H1 (cell line): ENCODE data around the gene CDYL. TPM values are rescaled to one million over a fixed set of nuclear protein-coding genes. Genes with fewer than 3 reads are reported as not detected.

Source experiments
- CTCF ChIA-PET: fragments of 300-600 bp; sonication (Branson Sonifier 250); formaldehyde crosslinking; loops from one replicate; lab custom pipeline; 2021; ENCODE audit not compliant: partially characterized antibody; lab: Charles Lee
- POLR2A ChIA-PET: fragments of 300-600 bp; sonication (Branson Sonifier 250); formaldehyde crosslinking; loops from one replicate; lab custom pipeline; 2021; ENCODE audit warnings: inconsistent platforms; ENCODE audit not compliant: partially characterized antibody; lab: Charles Lee
- DNase-seq, 2 experiments: peaks; one replicate each; pipeline versions ENCODE4 v3.0.0 to v3.0.0-alpha.2; 2010 to 2022; ENCODE audit warnings: low spot score in 2 of 2, low read depth in 1 of 2, mixed read lengths in 1 of 2
- FAIRE-seq: peaks from 2 replicates; lab custom pipeline; 2011; peaks lifted over from hg19 to GRCh38; lab: Jason Lieb, UNC
- H2AFZ ChIP-seq: 2 replicates; pipeline ENCODE4 v1.8.1; 2012; ENCODE audit warnings: low read length, inconsistent platforms
- H2AK5ac ChIP-seq: 2 replicates; pipeline ENCODE4 v1.6.1; 2013; ENCODE audit warnings: low read depth, low read length
- H2BK120ac ChIP-seq: replicated peaks from 2 replicates; pipeline ENCODE3; 2013; ENCODE audit warnings: low read depth, low read length, inconsistent platforms
- H2BK12ac ChIP-seq: 2 replicates; pipeline ENCODE4 v1.6.1; 2013; ENCODE audit warnings: low read depth, low read length
- H2BK15ac ChIP-seq: 2 replicates; pipeline ENCODE4 v1.6.1; 2013; ENCODE audit warnings: low read length
- H2BK20ac ChIP-seq: 2 replicates; pipeline ENCODE4 v1.6.1; 2013; ENCODE audit warnings: low read length
- H2BK5ac ChIP-seq: 2 replicates; pipeline ENCODE4 v1.6.1; 2013; ENCODE audit warnings: low read depth, low read length
- H3K14ac ChIP-seq: 2 replicates; pipeline ENCODE4 v1.6.1; 2013; ENCODE audit warnings: inconsistent platforms; ENCODE audit not compliant: insufficient read length
- H3K18ac ChIP-seq: 2 replicates; pipeline ENCODE4 v1.6.1; 2013; ENCODE audit warnings: low read length; ENCODE audit errors: extremely low read depth
- H3K23ac ChIP-seq: 2 replicates; pipeline ENCODE4 v1.6.1; 2013; ENCODE audit warnings: inconsistent platforms; ENCODE audit not compliant: insufficient read length
- H3K23me2 ChIP-seq: 2 replicates; pipeline ENCODE4 v1.6.1; 2013; ENCODE audit warnings: low read depth, low read length
- H3K27ac ChIP-seq: 2 replicates; pipeline ENCODE4 v1.6.1; 2011; ENCODE audit warnings: low read depth, low read length, inconsistent platforms
- H3K27me3 ChIP-seq, 4 experiments: replicated peaks in 1 of 4; 1 replicate in 1 of 4; 2 replicates in 3 of 4; pipeline versions ENCODE4 v1.6.1 to v1.8.1; 2011 to 2013; ENCODE audit warnings: low read length in 3 of 4, mild to moderate bottlenecking in 3 of 4, inconsistent platforms in 2 of 4, mixed read lengths in 2 of 4, moderate library complexity in 1 of 4; ENCODE audit not compliant: control insufficient read depth in 3 of 4, insufficient read depth in 3 of 4; ENCODE audit errors: extremely low read depth in 1 of 4
- H3K36me3 ChIP-seq, 4 experiments: 2 replicates each; pipeline versions ENCODE4 v1.6.1 to v1.8.1; 2011 to 2013; ENCODE audit warnings: mild to moderate bottlenecking in 4 of 4, low read length in 3 of 4, moderate library complexity in 2 of 4, control low read depth in 1 of 4, inconsistent platforms in 1 of 4; ENCODE audit not compliant: insufficient read depth in 4 of 4, control insufficient read depth in 2 of 4
- H3K4ac ChIP-seq: replicated peaks from 2 replicates; pipeline ENCODE3; 2013; ENCODE audit warnings: low read length, low read depth, mixed read lengths, inconsistent platforms; ENCODE audit not compliant: insufficient read length
- H3K4me1 ChIP-seq, 4 experiments: replicated peaks in 1 of 4; 1 replicate in 1 of 4; 2 replicates in 3 of 4; pipeline versions ENCODE4 v1.6.1 to v1.8.1; 2011 to 2013; ENCODE audit warnings: low read length in 3 of 4, inconsistent platforms in 2 of 4, mixed read lengths in 1 of 4; ENCODE audit not compliant: insufficient read depth in 4 of 4, control insufficient read depth in 3 of 4
- H3K4me2 ChIP-seq, 2 experiments: 2 replicates each; pipeline versions ENCODE4 v1.6.1 to v1.8.1; 2011 to 2013; ENCODE audit warnings: low read depth in 2 of 2, low read length in 2 of 2, control low read depth in 1 of 2, inconsistent platforms in 1 of 2, mild to moderate bottlenecking in 1 of 2; ENCODE audit not compliant: insufficient read depth in 1 of 2
- H3K4me3 ChIP-seq, 4 experiments: fragments of 200-600, 300-600 bp in 1 of 4; sonication (generic), shearing (Covaris generic), sonication (Bioruptor Twin) in 1 of 4; 2 replicates each; pipeline versions ENCODE4 v1.5.1 to v1.8.1; 2011 to 2016; ENCODE audit warnings: low read length in 4 of 4, low read depth in 3 of 4, control low read depth in 2 of 4, inconsistent platforms in 2 of 4, mild to moderate bottlenecking in 2 of 4, mixed read lengths in 1 of 4, moderate library complexity in 1 of 4; ENCODE audit not compliant: insufficient read depth in 2 of 4; ENCODE audit errors: extremely low read depth in 1 of 4
- H3K56ac ChIP-seq: replicated peaks from 2 replicates; pipeline ENCODE3; 2013; ENCODE audit warnings: low read depth, mild to moderate bottlenecking, mixed read lengths, low read length, inconsistent platforms; ENCODE audit not compliant: insufficient read length
- H3K79me1 ChIP-seq: 2 replicates; pipeline ENCODE4 v1.6.1; 2013; ENCODE audit warnings: low read depth, low read length, control low read depth
- H3K79me2 ChIP-seq, 2 experiments: 2 replicates each; pipeline versions ENCODE4 v1.6.1 to v1.8.1; 2012 to 2013; ENCODE audit warnings: low read length in 2 of 2, mild to moderate bottlenecking in 2 of 2, inconsistent platforms in 1 of 2; ENCODE audit not compliant: insufficient read depth in 2 of 2, control insufficient read depth in 1 of 2
- H3K9ac ChIP-seq, 4 experiments: replicated peaks in 1 of 4; 1 replicate in 1 of 4; 2 replicates in 3 of 4; pipeline versions ENCODE4 v1.6.1 to v1.8.1; 2011 to 2013; ENCODE audit warnings: low read depth in 3 of 4, low read length in 3 of 4, control low read depth in 2 of 4, mild to moderate bottlenecking in 2 of 4, moderate library complexity in 2 of 4, inconsistent platforms in 1 of 4; ENCODE audit errors: extremely low read depth in 1 of 4
- H3K9me3 ChIP-seq, 2 experiments: 2 replicates each; pipeline versions ENCODE4 v1.6.1 to v1.8.1; 2012 to 2013; ENCODE audit warnings: mild to moderate bottlenecking in 2 of 2, moderate library complexity in 2 of 2, control low read depth in 1 of 2, inconsistent platforms in 1 of 2, low read depth in 1 of 2, low read length in 1 of 2, mixed read lengths in 1 of 2; ENCODE audit not compliant: insufficient read depth in 2 of 2
- H4K20me1 ChIP-seq, 2 experiments: replicated peaks in 1 of 2; 2 replicates each; pipeline versions ENCODE3 to v1.8.1; 2011 to 2013; ENCODE audit warnings: inconsistent platforms in 2 of 2, low read length in 2 of 2, mild to moderate bottlenecking in 1 of 2; ENCODE audit not compliant: insufficient read depth in 2 of 2, control insufficient read depth in 1 of 2
- H4K5ac ChIP-seq: 2 replicates; pipeline ENCODE4 v1.6.1; 2013; ENCODE audit warnings: low read length, low read depth, mixed read lengths, inconsistent platforms; ENCODE audit not compliant: insufficient read length
- H4K8ac ChIP-seq: 2 replicates; pipeline ENCODE4 v1.8.0; 2013; ENCODE audit warnings: mild to moderate bottlenecking, moderate library complexity, low read length, inconsistent platforms; ENCODE audit not compliant: insufficient read depth; ENCODE audit errors: extremely low read depth
- H4K91ac ChIP-seq: replicated peaks from 2 replicates; pipeline ENCODE3; 2013; ENCODE audit warnings: low read length, mixed read lengths, inconsistent platforms; ENCODE audit not compliant: insufficient read length
- BRCA1 ChIP-seq: IDR thresholded peaks from 2 replicates; pipeline ENCODE4 v1.6.1; 2012; ENCODE audit warnings: low read depth, low read length, improper control_type of control experiment
- CBX8 ChIP-seq: fragments of 300-800, 300-1000 bp; sonication (generic); IDR thresholded peaks from 2 replicates; pipeline ENCODE4 v1.7.1; 2016; ENCODE audit warnings: low read depth, low read length, borderline replicate concordance
- CHD1 ChIP-seq: IDR thresholded peaks from 2 replicates; pipeline ENCODE4 v1.6.1; 2012; ENCODE audit warnings: low read depth, low read length, improper control_type of control experiment
- GTF2F1 ChIP-seq: IDR thresholded peaks from 2 replicates; pipeline ENCODE4 v1.6.1; 2012; ENCODE audit warnings: low read depth, low read length, improper control_type of control experiment, borderline replicate concordance
- JUN ChIP-seq: IDR thresholded peaks from 2 replicates; pipeline ENCODE4 v1.6.1; 2011; ENCODE audit warnings: low read depth, mild to moderate bottlenecking, improper control_type of control experiment, low read length
- MAFK ChIP-seq: IDR thresholded peaks from 2 replicates; pipeline ENCODE4 v1.6.1; 2012; ENCODE audit warnings: low read depth, mild to moderate bottlenecking, improper control_type of control experiment, low read length
- PHF8 ChIP-seq: fragments of 200-600 bp; sonication (generic); conservative IDR thresholded peaks from 2 replicates; pipeline ENCODE4 v1.7.1; 2012; ENCODE audit warnings: low read depth, mild to moderate bottlenecking, inconsistent platforms, low read length, moderate library complexity
- POLR2A ChIP-seq, 2 experiments: IDR thresholded peaks; 1 replicate in 1 of 2; 2 replicates in 1 of 2; pipeline ENCODE4 v1.6.1; 2011; ENCODE audit warnings: low read depth in 2 of 2, low read length in 2 of 2, mild to moderate bottlenecking in 2 of 2; ENCODE audit errors: control extremely low read depth in 1 of 2
- RAD21 ChIP-seq, 2 experiments: IDR thresholded peaks in 1 of 2; conservative IDR thresholded peaks in 1 of 2; 2 replicates each; pipeline ENCODE4 v1.6.1; 2011; ENCODE audit warnings: low read depth in 2 of 2, low read length in 2 of 2, improper control_type of control experiment in 1 of 2, inconsistent platforms in 1 of 2, mild to moderate bottlenecking in 1 of 2, moderate library complexity in 1 of 2
- SP2 ChIP-seq: IDR thresholded peaks from 2 replicates; pipeline ENCODE4 v1.6.1; 2012; ENCODE audit warnings: mild to moderate bottlenecking, low read length, inconsistent platforms
- SP4 ChIP-seq: IDR thresholded peaks from 2 replicates; pipeline ENCODE4 v1.6.1; 2012; ENCODE audit warnings: low read length, inconsistent platforms
- TEAD4 ChIP-seq: IDR thresholded peaks from 2 replicates; pipeline ENCODE4 v1.6.1; 2012; ENCODE audit warnings: low read depth, low read length, inconsistent platforms, mixed read lengths
- WGBS, 2 experiments: shearing (Covaris generic) in 1 of 2; methylation state at CpG; one replicate each; pipeline versions ENCODE4 v1.1.6 to v1.1.7; 2013 to 2015; ENCODE audit warnings: low lambda C conversion rate in 2 of 2, mixed read lengths in 2 of 2, inconsistent platforms in 1 of 2, low coverage in 1 of 2, missing lambda C conversion rate in 1 of 2; ENCODE audit not compliant: insufficient replicate concordance in 2 of 2, insufficient coverage in 1 of 2, insufficient read length in 1 of 2; ENCODE audit errors: extremely low coverage in 1 of 2, missing lambda C conversion rate in 1 of 2; 5-methylcytosine and 5-hydroxymethylcytosine counted together
- polyA plus RNA-seq, 7 experiments: library from polyadenylated mRNA; depleted of rRNA in 3 of 7; stranded (reverse) in 5 of 7; unstranded in 2 of 7; fragments of >200 nt in 5 of 7; fragments of 200-250 nt in 2 of 7; gene quantifications; 1 replicate in 5 of 7; 2 replicates in 1 of 7; 4 replicates in 1 of 7; pipeline versions ENCODE4 v1.2.1 to v1.2.3, GENCODE V29; 2011 to 2013; ENCODE audit warnings: missing spikeins in 2 of 7, mixed read lengths in 2 of 7
- total RNA-seq: library from RNA; stranded (reverse); fragmentation: NEBNext Ultra II Directional; extraction: Animal tissue kit (Norgen Biotek cat#: 25700); gene quantifications from 2 replicates; pipeline ENCODE4 v1.2.1, GENCODE V29; 2021

Gene CDYL
- total and polyA plus RNA-seq, 2 of the 8 experiments (the other 6 are each of a cell fraction or from before 2014, with no cell fraction given): 56.4 to 119 TPM

DNA sequence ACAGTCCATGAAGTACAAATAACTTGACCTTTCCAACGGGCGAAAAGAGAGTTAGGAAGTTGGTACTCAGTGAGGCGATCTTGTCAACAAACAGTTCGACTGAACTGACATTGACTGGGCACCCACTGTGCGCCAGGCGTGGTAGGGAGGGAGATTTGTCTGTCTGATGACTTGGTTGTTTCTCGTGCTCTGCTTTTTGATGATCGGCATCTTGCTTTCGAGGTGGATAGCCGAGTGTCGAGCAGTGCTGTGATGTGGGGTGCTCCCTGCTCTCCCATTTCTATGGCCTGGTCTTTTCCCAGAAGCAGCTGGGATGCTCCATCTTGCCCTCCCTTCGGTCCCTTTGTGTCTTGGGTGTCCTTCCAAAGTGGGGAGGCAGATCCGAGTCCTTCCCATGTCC is 197.2 kb downstream of the CDYL start:
- 90% methylated on average over 13 of the region's 13 CpGs; no CpG with 5 or more reads in 1 of the 2 experiments for WGBS, 2 experiments
- ChIA-PET POLR2A (interaction anchor here (1.0 to 2.6 kb wide), 4 partner anchors 9 to 30 kb away, joined by 3 to 9 read pairs (median 5); partner anchors contain the start of gene RPP40), CTCF (interaction anchor here (0.7 to 2.1 kb wide), 4 partner anchors 10 to 337 kb away, joined by 3 to 7 read pairs (median 4); no protein-coding TSS in a partner anchor)
- TF ChIP-seq SP2: no peak
- TF ChIP-seq MAFK: no peak
- no peak for TF ChIP-seq POLR2A (IDR thresholded peaks at IDR 0.05; ENCODE audit: control extremely low read depth in 1 of 2, low read depth in 2 of 2, low read length in 2 of 2)
- TF ChIP-seq BRCA1: no peak
- TF ChIP-seq PHF8: no peak
- TF ChIP-seq CHD1: no peak
- no peak for TF ChIP-seq RAD21 (IDR thresholded peaks at IDR 0.05 in 1 of 2, conservative IDR thresholded peaks at IDR 0.05 in 1 of 2; ENCODE audit: low read depth in 2 of 2, low read length in 2 of 2)
- TF ChIP-seq SP4: no peak
- no peak for TF ChIP-seq GTF2F1
- no peak for TF ChIP-seq CBX8
- no peak for TF ChIP-seq JUN
- no peak for TF ChIP-seq TEAD4
- Histone ChIP-seq H2AFZ (0 out of 2 replicates have a peak overlapping the region, but pooled peaks have one; percentile 43), H2BK15ac (peak overlapping the region; percentile 88), H4K20me1 (no peaks in the 10 kb centered on the region), H3K9ac (no peak overlapping the region), H3K18ac (peak overlapping the region; percentile 87), H3K14ac (no peak overlapping the region), H3K79me1 (no peaks in the 10 kb centered on the region), H4K8ac (no peak overlapping the region), H3K36me3 (no peaks in the 10 kb centered on the region), H2BK120ac (peak overlapping the region; percentile 31), H3K23ac (no peak overlapping the region), H3K23me2 (no peaks in the 10 kb centered on the region), H2BK5ac (peak overlapping the region; percentile 60; the same call in 1 of the 2 replicates), H3K4ac (no peak overlapping the region), H3K4me2 (peak overlapping the region; percentile 37 to 51; a peak in 1 of 4 replicates), H3K4me1 (peaks cover 4 to 8% (median 6%) of the 10 kb centered on the region in 4 experiments), H3K9me3 (no peaks in the 10 kb centered on the region; a peak in 1 of 4 replicates), H4K5ac (no peak overlapping the region), H2BK12ac (peak overlapping the region; percentile 95), H3K56ac (no peak overlapping the region), H2BK20ac (peak overlapping the region; percentile 61; the same call in 1 of the 2 replicates), H3K27ac (no peak overlapping the region), H4K91ac (no peak overlapping the region), H2AK5ac (peak overlapping the region; percentile 90), H3K4me3 (no peak overlapping the region), H3K79me2 (no peaks in the 10 kb centered on the region), H3K27me3 (no peaks in the 10 kb centered on the region)
- FAIRE-seq (no peak), DNase-seq (no peak)
